Thoracic aorta (tissue), 2 donors: ENCODE data around the gene LNX2. TPM values are rescaled to one million over a fixed set of nuclear protein-coding genes. Genes with fewer than 3 reads are reported as not detected.
A peak's percentile ranks its signal among the peaks of the same experiment; 100 is the strongest.

Experiments used
- ATAC-seq: fragments of 150-250 bp; one replicate; pipeline ENCODE4 v1.8.0; 2017; ENCODE audit warnings: low read depth; ENCODE audit not compliant: insufficient number of reproducible peaks, low FRiP score
- DNase-seq: peaks from one replicate; pipeline ENCODE4 v3.0.0-alpha.2; 2020; ENCODE audit warnings: low spot score
- H3K27ac ChIP-seq, 2 donors: fragments of 200-600 bp; sonication (generic); 1 replicate in 1 of 2; 2 replicates in 1 of 2; pipeline ENCODE4 v1.5.1; 2016; ENCODE audit warnings: mild to moderate bottlenecking in 2 of 2, moderate library complexity in 2 of 2
- H3K27me3 ChIP-seq: fragments of 200-600 bp; sonication (generic); replicated peaks from 2 replicates; pipeline ENCODE4 v1.6.0; 2016; ENCODE audit warnings: mild to moderate bottlenecking; ENCODE audit not compliant: insufficient read depth
- H3K36me3 ChIP-seq: fragments of 200-600 bp; sonication (generic); one replicate; pipeline ENCODE4 v1.5.1; 2016
- H3K4me1 ChIP-seq, 2 donors: fragments of 200-600 bp; sonication (generic); 1 replicate in 1 of 2; 2 replicates in 1 of 2; pipeline versions ENCODE4 v1.5.1 to v1.6.0; 2016; ENCODE audit warnings: low read depth in 2 of 2, mild to moderate bottlenecking in 1 of 2; ENCODE audit not compliant: control insufficient read depth in 1 of 2
- H3K4me3 ChIP-seq: fragments of 200-600 bp; sonication (generic); 2 replicates; pipeline ENCODE4 v1.5.1; 2016; ENCODE audit warnings: mild to moderate bottlenecking
- H3K9me3 ChIP-seq: fragments of 200-600 bp; sonication (generic); 2 replicates; pipeline ENCODE4 v1.5.1; 2016
- total RNA-seq, 2 donors: library from RNA; depleted of rRNA; stranded (reverse); fragments of >200 nt; gene quantifications; one replicate each; pipeline versions ENCODE4 v1.1.0 to v1.2.3, GENCODE V29; 2016
- TF ChIP-seq, protein P1 (sequence below): fragments of 200-600 bp; sonication (generic); IDR thresholded peaks from one replicate; pipeline ENCODE4 v1.5.1; 2019; ENCODE audit warnings: antibody characterized with exemption

LNX2 gene
- total RNA-seq, 2 donors from 2014 or later = 7.1 to 7.6 TPM

DNA sequence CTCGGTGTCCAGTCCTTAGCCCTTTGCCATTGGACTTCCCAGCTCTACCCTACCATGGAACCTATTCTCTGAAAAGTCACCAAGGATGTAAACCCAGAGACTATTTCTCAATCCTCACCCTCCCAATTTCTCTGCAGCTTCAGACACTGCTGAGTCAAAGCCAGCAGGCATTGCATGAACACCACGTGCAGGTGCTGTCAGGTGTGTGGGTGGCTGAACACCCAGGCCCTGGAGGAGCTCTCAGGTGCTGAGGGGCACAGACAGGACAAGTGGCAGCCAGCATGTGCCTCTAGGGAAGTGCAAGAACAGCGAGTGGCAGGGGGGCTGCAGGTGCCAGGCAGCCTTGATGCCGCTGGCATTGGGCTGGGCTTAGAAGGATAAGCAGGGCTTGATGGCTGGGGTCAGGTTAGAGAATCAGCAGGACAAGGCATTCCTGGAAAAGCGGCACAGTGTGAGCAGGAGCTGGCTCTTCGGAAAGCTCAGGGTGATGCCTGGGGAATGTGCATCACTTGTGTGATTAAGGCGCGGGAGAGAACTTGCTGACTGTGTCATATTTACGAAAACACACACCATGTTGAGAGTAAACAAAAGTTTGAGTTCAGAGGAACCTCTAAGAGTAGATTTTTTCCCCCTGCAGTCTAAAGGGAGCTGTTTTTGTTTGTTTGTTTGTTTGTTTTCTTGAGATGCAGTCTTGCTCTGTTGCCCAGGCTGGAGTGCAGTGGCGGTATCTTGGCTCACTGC, 83.8 kb downstream of the LNX2 start:
- H3K36me3 ChIP-seq = no peaks in the 10 kb centered on the region
- DNase-seq (no peak), ATAC-seq (no peak)

DNA sequence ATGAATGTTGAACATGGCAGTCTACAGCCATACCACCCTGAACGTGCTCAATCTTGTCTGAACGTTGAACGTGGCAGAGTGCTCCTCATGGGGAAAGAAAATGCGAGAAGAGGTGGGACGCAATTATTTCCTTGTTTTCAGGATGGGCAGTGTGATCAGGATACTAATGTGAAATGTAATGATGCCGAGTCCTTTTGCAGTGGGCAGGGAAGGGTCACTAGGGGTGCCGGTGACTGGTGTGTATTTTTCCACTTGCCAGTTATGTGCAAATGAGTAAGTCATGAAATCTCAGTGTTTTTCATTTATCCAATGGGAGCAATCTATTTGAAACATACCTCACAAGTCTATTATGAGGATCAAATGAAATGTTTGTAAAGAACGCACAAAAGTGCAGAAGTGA, 84.8 kb downstream of the LNX2 start:
- H3K27me3 ChIP-seq = no peaks in the 10 kb centered on the region
- no peak overlapping the region for H3K4me3 ChIP-seq
- no peak overlapping the region for H3K27ac ChIP-seq
- ATAC-seq (no peak), DNase-seq (no peak)
- H3K9me3 ChIP-seq = no peaks in the 10 kb centered on the region
- no peaks in the 10 kb centered on the region for H3K4me1 ChIP-seq
- TF ChIP-seq, protein P1, sequence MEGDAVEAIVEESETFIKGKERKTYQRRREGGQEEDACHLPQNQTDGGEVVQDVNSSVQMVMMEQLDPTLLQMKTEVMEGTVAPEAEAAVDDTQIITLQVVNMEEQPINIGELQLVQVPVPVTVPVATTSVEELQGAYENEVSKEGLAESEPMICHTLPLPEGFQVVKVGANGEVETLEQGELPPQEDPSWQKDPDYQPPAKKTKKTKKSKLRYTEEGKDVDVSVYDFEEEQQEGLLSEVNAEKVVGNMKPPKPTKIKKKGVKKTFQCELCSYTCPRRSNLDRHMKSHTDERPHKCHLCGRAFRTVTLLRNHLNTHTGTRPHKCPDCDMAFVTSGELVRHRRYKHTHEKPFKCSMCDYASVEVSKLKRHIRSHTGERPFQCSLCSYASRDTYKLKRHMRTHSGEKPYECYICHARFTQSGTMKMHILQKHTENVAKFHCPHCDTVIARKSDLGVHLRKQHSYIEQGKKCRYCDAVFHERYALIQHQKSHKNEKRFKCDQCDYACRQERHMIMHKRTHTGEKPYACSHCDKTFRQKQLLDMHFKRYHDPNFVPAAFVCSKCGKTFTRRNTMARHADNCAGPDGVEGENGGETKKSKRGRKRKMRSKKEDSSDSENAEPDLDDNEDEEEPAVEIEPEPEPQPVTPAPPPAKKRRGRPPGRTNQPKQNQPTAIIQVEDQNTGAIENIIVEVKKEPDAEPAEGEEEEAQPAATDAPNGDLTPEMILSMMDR = no peak
- no peaks in the 10 kb centered on the region for H3K36me3 ChIP-seq

More for the DNA sequence above, 83.8 kb downstream of the LNX2 start:
- no peaks in the 10 kb centered on the region for H3K9me3 ChIP-seq
- no peaks in the 10 kb centered on the region for H3K27me3 ChIP-seq
- no peak overlapping the region for H3K27ac ChIP-seq
- TF ChIP-seq, protein P1 = no peak
- H3K4me3 ChIP-seq = no peak overlapping the region
- no peaks in the 10 kb centered on the region for H3K4me1 ChIP-seq

DNA sequence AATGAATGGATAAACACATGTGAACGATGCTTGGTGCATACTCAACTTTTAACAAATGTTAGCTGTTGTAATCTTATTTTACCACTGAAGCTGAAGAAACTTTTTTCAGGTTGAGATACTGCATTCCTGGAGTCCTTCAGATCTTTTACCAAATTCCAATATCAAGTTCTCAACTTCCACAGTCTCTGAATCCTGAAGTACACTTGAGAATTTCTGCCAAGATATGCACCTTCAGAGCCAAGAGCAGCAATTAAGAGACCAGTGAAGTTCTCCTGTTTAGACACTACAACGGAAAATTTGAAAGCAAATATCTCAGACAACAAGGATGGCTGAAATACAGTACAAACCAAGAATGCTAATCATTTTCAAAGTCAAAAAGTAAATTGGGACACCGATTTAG, 85.3 kb downstream of the LNX2 start:
- no peaks in the 10 kb centered on the region for H3K9me3 ChIP-seq
- H3K4me3 ChIP-seq = no peak overlapping the region
- no peak overlapping the region for H3K27ac ChIP-seq
- ATAC-seq = no peak
- H3K36me3 ChIP-seq = no peaks in the 10 kb centered on the region
- no peak for DNase-seq
- H3K27me3 ChIP-seq = no peaks in the 10 kb centered on the region
- TF ChIP-seq, protein P1 = no peak
- no peaks in the 10 kb centered on the region for H3K4me1 ChIP-seq

DNA sequence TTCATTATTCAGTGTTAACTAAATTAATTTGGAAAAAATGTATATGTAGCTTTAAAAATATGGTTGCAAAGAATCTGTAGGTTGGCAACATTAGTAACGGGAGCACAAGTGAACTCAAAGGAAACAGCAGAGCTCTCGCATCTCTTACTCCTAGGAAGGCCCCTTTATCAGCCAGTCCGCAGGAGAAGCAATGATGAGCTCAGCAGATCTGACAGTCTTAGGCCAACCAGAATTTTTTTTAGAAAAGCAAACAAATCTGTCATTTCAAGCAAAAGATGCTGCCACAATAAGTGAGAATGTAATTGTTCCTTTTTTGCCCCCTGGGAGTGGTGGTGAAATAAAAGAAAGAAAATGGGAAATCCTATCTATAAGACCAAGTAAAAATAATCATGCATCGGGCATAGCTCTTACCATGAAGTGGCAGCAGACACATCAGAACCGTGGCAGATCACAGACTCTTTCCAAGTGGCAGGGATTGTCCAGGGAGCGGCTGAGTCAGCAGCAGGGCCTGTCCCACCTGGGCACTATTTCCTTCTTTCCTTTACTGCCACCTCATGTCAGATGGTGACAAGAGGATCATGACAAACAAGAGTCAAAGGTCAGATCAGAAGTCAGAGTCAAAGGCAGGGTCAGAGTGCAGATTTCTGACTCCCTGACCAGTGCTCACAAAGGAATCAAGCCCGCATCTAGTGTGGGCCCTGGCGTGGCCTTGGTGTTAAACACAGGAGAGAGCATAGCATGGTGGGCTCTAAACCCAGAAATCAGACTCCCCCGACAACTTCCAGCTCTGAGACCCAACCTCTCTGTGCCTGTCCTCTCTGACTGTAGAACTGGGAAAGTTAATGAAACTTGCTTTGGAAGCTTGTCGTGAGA, 86.0 kb downstream of the LNX2 start:
- no peak overlapping the region for H3K27ac ChIP-seq
- no peak for DNase-seq
- H3K36me3 ChIP-seq = no peaks in the 10 kb centered on the region
- H3K27me3 ChIP-seq = no peaks in the 10 kb centered on the region
- TF ChIP-seq, protein P1 = no peak
- no peaks in the 10 kb centered on the region for H3K9me3 ChIP-seq
- no peaks in the 10 kb centered on the region for H3K4me1 ChIP-seq
- ATAC-seq = no peak
- no peak overlapping the region for H3K4me3 ChIP-seq

DNA sequence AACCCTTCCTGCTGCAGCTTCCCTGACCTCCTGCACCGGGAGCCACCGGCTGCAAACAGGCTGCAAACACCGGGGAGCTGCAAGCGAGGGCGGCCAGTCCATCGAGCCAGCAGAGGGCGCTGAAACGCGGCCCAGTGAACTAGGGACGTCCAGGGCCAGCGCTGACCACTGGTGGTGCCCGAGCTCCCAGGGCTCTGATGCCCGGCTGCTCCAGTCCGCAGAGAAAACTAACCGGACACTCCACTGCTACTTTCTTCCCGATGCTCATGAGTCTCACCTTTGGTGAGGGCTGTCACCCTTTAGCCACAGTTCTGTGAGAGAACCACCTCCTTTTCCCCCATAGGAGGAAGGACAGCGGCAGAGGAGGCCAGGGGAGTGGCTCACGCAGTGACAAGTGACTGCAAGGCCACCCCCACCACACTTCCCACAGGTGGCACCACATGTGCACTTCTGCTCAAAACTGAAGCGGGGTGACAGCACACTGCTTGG, 87.1 kb downstream of the LNX2 start:
- Histone ChIP-seq H3K4me1 (no peaks in the 10 kb centered on the region), H3K27me3 (no peaks in the 10 kb centered on the region), H3K36me3 (no peaks in the 10 kb centered on the region), H3K27ac (no peak overlapping the region), H3K4me3 (no peak overlapping the region), H3K9me3 (no peaks in the 10 kb centered on the region)
- DNase-seq (no peak), ATAC-seq (peak; percentile 55)
- TF ChIP-seq, protein P1 = peak; percentile 88
